ENCODE measurements around the gene DGKH.

The DGKH gene

GRCh38 chr13:42233726-42234125, 185.3 kb downstream of the DGKH start:
- no peak for FAIRE-seq

DNA sequence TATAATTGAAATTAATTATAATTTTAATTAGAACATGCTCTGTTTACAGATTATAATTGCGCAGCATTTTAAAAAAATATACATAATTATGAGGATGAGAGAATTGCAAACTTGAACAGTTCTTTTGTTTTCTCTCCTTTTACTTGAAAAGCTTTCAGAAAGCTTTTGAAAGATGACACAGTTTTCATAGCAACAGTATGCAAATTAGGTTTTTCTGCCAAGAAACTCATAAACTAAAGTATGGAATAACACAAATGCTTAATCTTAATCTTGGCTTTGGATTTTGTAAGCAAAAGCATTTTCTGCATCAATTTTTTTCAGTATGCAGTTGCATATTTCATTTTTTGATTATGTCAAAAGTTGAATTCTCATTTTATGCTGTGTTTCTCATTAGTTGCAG, 190.7 kb downstream of the DGKH start:
- FAIRE-seq = no peak

DNA sequence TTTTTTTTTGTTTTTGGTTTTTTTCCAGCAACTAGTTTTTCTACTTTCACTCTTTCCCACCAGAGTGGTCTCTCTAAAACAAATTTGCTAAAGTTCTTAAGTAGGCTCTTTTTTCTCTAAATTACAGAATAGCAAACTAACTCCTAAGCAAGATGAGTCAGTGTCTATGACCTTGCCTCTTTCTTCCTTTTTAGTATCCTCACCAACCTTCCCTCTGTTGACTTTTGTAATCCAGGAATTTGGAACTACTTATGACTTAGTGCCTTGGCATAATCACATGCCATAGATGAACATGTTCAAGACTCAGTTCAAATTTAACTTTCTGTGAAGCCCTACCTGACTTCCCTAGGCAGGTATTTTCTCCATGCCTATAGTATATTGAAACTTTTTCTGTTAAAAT, 191.2 kb downstream of the DGKH start:
- no peak for FAIRE-seq

- FAIRE-seq = no peak
Observed at GRCh38 chr13:42246541-42246940, 198.1 kb downstream of the DGKH start.

GRCh38 chr13:42247883-42248282, 199.4 kb downstream of the DGKH start:
- FAIRE-seq = no peak

- FAIRE-seq = no peak
Observed at GRCh38 chr13:42255886-42256285, 207.4 kb downstream of the DGKH start.

DNA sequence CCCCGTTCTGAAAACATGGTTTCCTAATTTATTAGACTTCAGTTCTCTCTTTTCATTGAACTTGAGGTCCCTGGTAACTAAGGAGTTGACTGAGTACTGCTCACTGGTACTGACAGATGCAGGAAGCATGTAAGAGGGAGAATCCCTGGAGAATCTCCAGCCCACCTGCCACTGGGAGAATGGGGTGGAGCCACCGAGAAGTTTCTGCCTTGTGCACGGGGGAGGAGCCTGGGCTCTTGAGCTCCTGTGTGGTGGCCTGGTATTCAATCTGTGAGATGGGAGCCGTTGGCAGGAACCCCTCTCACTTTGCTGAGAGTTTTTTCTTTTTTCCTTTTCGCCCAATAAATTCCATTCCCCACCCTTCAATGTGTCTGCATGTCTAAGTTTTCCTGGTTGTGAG, 210.3 kb downstream of the DGKH start:
- no peak for FAIRE-seq

GRCh38 chr13:42259515-42259914, 211.1 kb downstream of the DGKH start:
- no peak for FAIRE-seq

DNA sequence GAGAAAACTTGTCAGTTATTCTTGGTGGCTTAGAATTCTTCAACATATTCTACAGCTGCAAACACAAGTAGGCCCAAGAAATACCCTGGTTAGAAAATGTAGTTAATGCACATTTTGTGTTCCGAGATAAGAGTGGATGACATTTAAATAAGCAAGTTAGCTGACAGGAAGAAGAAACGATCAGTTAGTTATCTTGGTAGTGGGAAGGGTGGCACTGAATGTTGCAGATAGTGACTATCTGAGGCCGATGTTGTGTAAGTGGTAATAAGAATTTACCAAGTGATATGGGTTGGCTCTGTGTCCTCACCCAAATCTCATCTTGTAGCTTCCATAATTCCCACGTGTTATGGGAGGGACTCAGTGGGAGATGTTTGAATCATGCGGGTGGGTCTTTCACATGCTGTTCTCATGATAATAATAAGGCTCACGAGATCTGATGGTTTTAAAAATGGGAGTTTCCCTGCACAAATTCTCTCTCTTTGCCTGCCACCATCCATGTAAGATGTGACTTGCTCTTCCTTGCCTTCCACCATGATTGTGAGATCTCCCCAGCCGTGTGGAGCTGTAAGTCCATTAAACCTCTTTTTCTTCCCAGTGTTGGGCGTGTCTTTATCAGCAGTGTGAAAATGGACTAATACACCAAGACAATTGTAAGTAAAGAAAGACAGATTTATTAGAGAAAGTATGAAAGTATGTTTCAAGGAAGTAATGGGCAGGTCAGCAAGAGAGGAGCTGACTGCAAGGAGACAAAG, 212.6 kb downstream of the DGKH start:
- FAIRE-seq = no peak

DNA sequence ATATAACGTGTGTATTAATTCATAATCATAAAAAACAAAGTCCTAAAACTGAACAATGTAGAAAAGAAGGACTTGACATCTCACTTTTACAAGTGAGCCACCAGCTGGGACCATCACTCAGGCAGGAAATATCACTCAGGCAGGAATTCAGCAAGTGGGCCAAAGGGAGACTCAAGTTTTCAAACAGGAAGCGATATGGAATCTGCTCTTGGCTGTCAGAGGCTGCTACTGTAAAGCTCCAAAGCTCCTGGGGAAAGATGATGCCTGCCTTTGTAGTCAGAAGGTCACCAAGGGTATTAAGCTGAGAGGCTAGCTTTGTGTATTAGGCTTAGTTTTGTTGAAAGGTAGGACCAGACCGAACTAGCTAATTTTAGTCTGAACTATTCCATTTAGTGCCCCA, 218.0 kb downstream of the DGKH start:
- no peak for FAIRE-seq

DNA sequence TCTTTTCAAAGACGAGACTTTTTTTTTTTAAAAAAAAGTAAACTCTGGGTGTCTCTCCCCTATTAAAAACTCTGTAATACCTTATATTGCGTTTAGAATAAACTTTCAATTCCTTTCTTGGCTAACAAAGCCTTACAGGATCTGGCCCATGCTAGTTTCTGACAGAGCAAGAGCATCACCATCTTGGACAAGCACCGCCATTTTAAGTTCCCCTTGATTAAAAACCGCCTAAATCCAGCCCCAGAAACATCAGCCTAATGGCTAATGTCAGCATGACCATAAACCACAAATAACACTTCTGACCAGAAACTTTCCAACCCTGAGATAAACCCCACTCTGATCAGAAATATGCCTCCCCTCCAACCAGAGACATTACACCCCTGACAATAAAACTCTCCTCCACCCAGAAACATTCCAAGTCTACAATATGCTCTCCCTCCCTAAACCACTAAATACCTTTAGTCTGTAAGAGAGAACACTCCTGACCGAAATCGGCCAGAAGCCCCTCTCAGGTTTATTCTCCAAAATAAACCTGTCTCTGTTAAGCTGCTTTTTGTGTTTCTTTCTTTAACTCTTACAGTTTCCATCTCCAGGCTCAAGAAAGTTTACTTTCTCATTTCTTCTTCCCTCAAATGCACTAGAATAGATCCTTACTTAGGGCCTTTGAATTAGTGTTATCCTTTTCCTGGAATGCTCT, 221.9 kb downstream of the DGKH start:
- no peak for FAIRE-seq

DNA sequence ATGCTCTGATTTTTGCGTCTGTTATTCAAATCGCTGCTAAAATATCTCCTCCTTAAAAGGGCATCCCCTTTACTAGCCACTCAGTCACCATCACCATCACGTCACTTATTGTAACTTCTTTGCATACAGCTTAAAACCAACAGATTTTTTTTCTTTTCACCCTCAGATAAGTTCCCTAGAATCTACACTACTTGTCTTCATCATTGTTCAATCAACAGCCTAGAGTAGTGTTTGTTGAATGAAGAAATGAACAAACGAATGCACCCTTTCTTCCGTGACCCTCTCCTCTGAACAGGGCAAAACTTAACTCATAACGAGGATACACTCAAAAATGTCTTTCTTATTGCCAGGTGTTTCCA, 222.4 kb downstream of the DGKH start:
- FAIRE-seq = no peak

DNA sequence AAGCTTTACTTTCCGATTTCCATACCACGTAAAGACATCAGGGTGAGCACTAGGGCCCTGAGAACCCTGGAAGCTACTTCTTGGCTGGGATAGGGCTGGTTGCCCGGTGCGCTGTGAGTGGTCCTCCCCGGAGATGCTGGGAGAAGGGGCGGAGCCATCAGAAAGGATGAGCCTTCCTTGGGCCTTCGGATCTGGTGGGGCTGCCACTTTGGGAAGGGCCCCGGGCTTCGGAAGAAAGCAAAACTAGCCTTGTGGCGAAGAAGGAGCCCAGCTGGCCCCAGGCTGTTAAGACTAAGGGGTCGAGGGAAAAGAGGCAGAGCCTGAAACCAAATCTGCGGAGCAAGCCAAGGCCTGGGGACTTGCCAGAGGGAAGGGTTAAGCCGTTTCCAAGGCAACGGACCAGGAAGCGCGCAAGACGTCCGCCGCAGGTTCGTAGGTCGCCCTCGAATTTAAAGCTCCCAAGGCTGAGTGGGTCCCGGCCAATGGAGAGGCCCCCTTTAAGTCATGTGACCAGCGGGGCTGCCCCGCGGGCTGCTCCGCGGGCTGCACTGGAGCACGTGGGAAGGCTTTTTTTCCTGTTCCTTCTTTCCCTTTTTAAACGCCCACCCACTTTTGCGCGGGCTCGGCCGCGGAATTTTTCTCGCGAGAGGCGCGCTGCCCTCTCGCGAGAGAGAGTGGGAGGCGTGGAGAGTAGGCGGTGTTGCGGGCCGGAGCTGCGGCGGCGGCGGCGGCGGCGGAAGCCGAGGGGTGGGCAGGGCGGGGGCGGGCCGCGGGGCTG, 223.1 kb downstream of the DGKH start:
- peak; percentile 96 for FAIRE-seq

DNA sequence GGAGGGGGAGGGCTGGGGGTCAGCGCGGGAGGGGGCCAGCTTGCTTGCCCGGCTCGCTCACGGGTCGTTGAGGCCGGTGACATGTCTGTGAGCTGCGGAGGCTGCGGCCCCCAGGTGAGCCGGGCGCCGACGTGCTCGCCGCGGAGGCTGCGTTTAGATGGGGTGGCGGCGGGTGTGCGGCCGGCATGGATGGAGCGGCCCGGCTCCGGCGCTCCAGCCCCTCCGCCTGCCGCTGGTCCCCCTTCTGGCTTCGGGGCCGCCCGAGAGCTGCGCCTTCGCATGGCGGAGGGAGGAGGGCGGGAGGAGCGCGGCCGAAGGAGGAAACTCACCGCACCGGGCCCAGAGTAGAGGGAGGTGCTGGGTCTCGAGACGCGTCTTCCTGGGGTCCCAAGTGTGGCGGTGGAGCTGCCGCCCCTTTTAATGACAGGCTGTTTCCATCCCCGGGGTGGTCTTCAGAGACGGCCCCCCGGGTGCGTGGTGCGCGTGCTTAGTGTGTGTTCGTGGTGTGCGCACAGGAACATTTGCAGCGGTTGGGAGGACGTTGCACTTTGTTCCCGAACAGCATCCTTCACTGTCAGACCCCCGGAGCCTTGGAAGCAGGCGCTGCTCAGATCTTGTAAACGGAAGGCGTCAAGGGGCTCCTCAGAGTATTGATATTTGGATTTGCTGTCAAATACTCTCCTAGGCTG, 223.8 kb downstream of the DGKH start, which contains the start of gene AKAP11:
Gene AKAP11, plus strand, starts transcription at position 38 of the 689 bp plus-strand sequence. CDS start 14,197 bp downstream, outside the sequence.
- FAIRE-seq = no peak

DNA sequence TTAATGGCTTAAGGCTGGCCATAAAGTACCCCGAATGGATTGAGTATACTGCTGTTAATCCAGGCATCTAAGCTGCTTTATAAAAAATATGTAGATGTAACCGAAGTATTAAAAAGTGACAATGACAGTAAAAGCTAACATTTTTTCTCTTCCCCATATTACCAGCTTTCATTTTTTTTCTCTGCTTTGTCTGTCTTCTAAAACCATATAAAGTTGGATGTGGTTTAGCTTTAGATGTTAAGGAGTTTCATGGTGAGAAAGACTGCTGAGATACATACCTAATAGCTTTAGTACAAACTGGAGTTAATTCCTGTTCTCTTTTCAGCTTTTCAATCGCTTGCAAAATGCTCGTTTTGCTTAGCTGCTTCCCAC, 224.3 kb downstream of the DGKH start:
- no peak for FAIRE-seq

GRCh38 chr13:42274386-42275097, 226.1 kb downstream of the DGKH start:
- FAIRE-seq = no peak

- FAIRE-seq = no peak
Observed at GRCh38 chr13:42275098-42275471, 226.6 kb downstream of the DGKH start.

GRCh38 chr13:42275506-42275905, 227.1 kb downstream of the DGKH start:
- FAIRE-seq = no peak

- no peak for FAIRE-seq
Observed at GRCh38 chr13:42276683-42277082, 228.2 kb downstream of the DGKH start.

GRCh38 chr13:42277618-42278276, 229.3 kb downstream of the DGKH start:
- no peak for FAIRE-seq

DNA sequence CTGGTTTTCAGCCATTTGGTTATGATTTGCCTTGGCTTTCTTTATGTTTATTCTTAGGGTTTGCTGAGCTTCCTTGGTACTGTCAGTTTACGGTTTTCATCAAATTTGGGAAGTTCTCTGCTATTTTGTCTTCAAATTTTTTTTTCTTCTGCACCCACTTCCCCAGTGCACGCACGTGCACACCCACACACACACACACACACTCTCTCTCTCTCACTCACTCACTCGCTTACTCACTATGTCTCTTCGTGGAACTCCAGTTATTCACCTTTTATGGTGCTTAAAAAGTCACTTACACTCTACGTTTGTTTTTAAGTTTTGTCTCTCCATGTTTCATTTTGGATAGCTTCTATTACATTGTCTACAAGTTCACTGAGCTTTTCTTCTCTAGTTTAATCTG, 230.6 kb downstream of the DGKH start:
- no peak for FAIRE-seq

- FAIRE-seq = no peak
Observed at GRCh38 chr13:42279986-42280385, 231.5 kb downstream of the DGKH start.
